ENCODE results near the gene AQR.

AQR gene

GRCh38 chr15:35003928-35004327, 34.4 kb upstream of the AQR start:
- H3K27me3 ChIP-seq (replicated peaks; ENCODE audit: control insufficient read depth, insufficient read depth, low read length) = no peaks in the 10 kb centered on the region
- H3K4me3 ChIP-seq (replicated peaks; ENCODE audit: low read depth, low read length) = no peak overlapping the region
- no peak for DNase-seq (ENCODE audit: extremely low read depth, insufficient read length)
- no peak for TF ChIP-seq CTCF (IDR thresholded peaks at IDR 0.05; ENCODE audit: insufficient read depth, low read length, poor library complexity, severe bottlenecking)
- no peaks in the 10 kb centered on the region for H3K36me3 ChIP-seq (ENCODE audit: control insufficient read depth, insufficient read depth, low read length)

GRCh38 chr15:35000511-35000910, 31.0 kb upstream of the AQR start:
- Histone ChIP-seq H3K36me3 (ENCODE audit: control insufficient read depth, insufficient read depth, low read length) (no peaks in the 10 kb centered on the region), H3K4me3 (replicated peaks; ENCODE audit: low read depth, low read length) (no peak overlapping the region), H3K27me3 (replicated peaks; ENCODE audit: control insufficient read depth, insufficient read depth, low read length) (no peaks in the 10 kb centered on the region)
- no peak for TF ChIP-seq CTCF (IDR thresholded peaks at IDR 0.05; ENCODE audit: insufficient read depth, low read length, poor library complexity, severe bottlenecking)
- no peak for DNase-seq (ENCODE audit: extremely low read depth, insufficient read length)

GRCh38 chr15:34999906-35000305, 30.4 kb upstream of the AQR start:
- TF ChIP-seq CTCF (IDR thresholded peaks at IDR 0.05; ENCODE audit: insufficient read depth, low read length, poor library complexity, severe bottlenecking) = no peak
- no peaks in the 10 kb centered on the region for H3K36me3 ChIP-seq (ENCODE audit: control insufficient read depth, insufficient read depth, low read length)
- H3K27me3 ChIP-seq (replicated peaks; ENCODE audit: control insufficient read depth, insufficient read depth, low read length) = no peaks in the 10 kb centered on the region
- DNase-seq (ENCODE audit: extremely low read depth, insufficient read length) = no peak
- H3K4me3 ChIP-seq (replicated peaks; ENCODE audit: low read depth, low read length) = no peak overlapping the region

- DNase-seq (ENCODE audit: extremely low read depth, insufficient read length) = no peak
- Histone ChIP-seq H3K4me3 (replicated peaks; ENCODE audit: low read depth, low read length) (no peak overlapping the region), H3K27me3 (replicated peaks; ENCODE audit: control insufficient read depth, insufficient read depth, low read length) (no peaks in the 10 kb centered on the region), H3K36me3 (ENCODE audit: control insufficient read depth, insufficient read depth, low read length) (no peaks in the 10 kb centered on the region)
- no peak for TF ChIP-seq CTCF (IDR thresholded peaks at IDR 0.05; ENCODE audit: insufficient read depth, low read length, poor library complexity, severe bottlenecking)
Observed at GRCh38 chr15:34994925-34995324, 25.4 kb upstream of the AQR start.

GRCh38 chr15:34993877-34994276, 24.3 kb upstream of the AQR start:
- Histone ChIP-seq H3K36me3 (ENCODE audit: control insufficient read depth, insufficient read depth, low read length) (no peaks in the 10 kb centered on the region), H3K4me3 (replicated peaks; ENCODE audit: low read depth, low read length) (no peak overlapping the region), H3K27me3 (replicated peaks; ENCODE audit: control insufficient read depth, insufficient read depth, low read length) (no peaks in the 10 kb centered on the region)
- no peak for TF ChIP-seq CTCF (IDR thresholded peaks at IDR 0.05; ENCODE audit: insufficient read depth, low read length, poor library complexity, severe bottlenecking)
- DNase-seq (ENCODE audit: extremely low read depth, insufficient read length) = peak; percentile 75

- TF ChIP-seq CTCF (IDR thresholded peaks at IDR 0.05; ENCODE audit: insufficient read depth, low read length, poor library complexity, severe bottlenecking) = no peak
- Histone ChIP-seq H3K36me3 (ENCODE audit: control insufficient read depth, insufficient read depth, low read length) (no peaks in the 10 kb centered on the region), H3K27me3 (replicated peaks; ENCODE audit: control insufficient read depth, insufficient read depth, low read length) (no peaks in the 10 kb centered on the region), H3K4me3 (replicated peaks; ENCODE audit: low read depth, low read length) (no peak overlapping the region)
- peak; percentile 20 for DNase-seq (ENCODE audit: extremely low read depth, insufficient read length)
Observed at GRCh38 chr15:34993412-34993811, 23.9 kb upstream of the AQR start.
